Tibial nerve (tissue), 4 donors: ENCODE results near the gene GAK. TPM values are rescaled to one million over a fixed set of nuclear protein-coding genes. Genes with fewer than 3 reads are reported as not detected.

ENCODE experiments used
- DNase-seq, 2 donors: peaks; one replicate each; pipeline ENCODE4 v3.0.0-alpha.2; 2019; ENCODE audit warnings: low spot score in 2 of 2
- H3K27ac ChIP-seq, 4 donors: fragments of 200-600 bp; sonication (generic) in 3 of 4; one replicate each; pipeline ENCODE4 v1.5.1; 2017 to 2019; ENCODE audit warnings: mild to moderate bottlenecking in 1 of 4
- H3K27me3 ChIP-seq, 2 donors: fragments of 200-600 bp; sonication (generic) in 1 of 2; one replicate each; pipeline versions ENCODE4 v1.5.1 to v1.6.0; 2017 to 2019
- H3K36me3 ChIP-seq, 3 donors: fragments of 200-600 bp; sonication (generic); one replicate each; pipeline ENCODE4 v1.5.1; 2018 to 2019
- H3K4me1 ChIP-seq, 4 donors: fragments of 200-600 bp; sonication (generic) in 3 of 4; one replicate each; pipeline ENCODE4 v1.5.1; 2017 to 2019
- H3K4me3 ChIP-seq, 4 donors: fragments of 200-600 bp; sonication (generic) in 3 of 4; one replicate each; pipeline ENCODE4 v1.5.1; 2017 to 2019; ENCODE audit warnings: mild to moderate bottlenecking in 1 of 4, moderate library complexity in 1 of 4
- H3K9me3 ChIP-seq, 4 donors: fragments of 200-600 bp; sonication (generic) in 3 of 4; one replicate each; pipeline ENCODE4 v1.5.1; 2017 to 2019
- EP300 ChIP-seq, 2 donors: sonication (generic); formaldehyde crosslinking; IDR thresholded peaks; one replicate each; pipeline ENCODE4 v1.6.1; 2017; ENCODE audit warnings: antibody characterized with exemption in 2 of 2, mild to moderate bottlenecking in 1 of 2
- POLR2A ChIP-seq, 2 donors: fragments of 450-650 bp; IDR thresholded peaks; one replicate each; pipeline ENCODE4 v1.6.1; 2017; ENCODE audit warnings: antibody characterized with exemption in 2 of 2, mild to moderate bottlenecking in 2 of 2, moderate library complexity in 2 of 2
- WGBS, 2 donors: methylation state at CpG; one replicate each; pipeline ENCODE4 v1.1.5; 2018; 5-methylcytosine and 5-hydroxymethylcytosine counted together
- total RNA-seq, 4 donors: library from RNA; depleted of rRNA; stranded (reverse); fragments of >200 nt; gene quantifications; one replicate each; pipeline ENCODE4 v1.1.0, GENCODE V29; 2016
- TF ChIP-seq, protein P1 (sequence below), 5 experiments: fragments of 200-600 bp in 3 of 5; fragments of 450-650 bp in 2 of 5; sonication (generic) in 3 of 5; IDR thresholded peaks; one replicate each; pipeline ENCODE4 v1.5.1; 2016 to 2019; ENCODE audit warnings: antibody characterized with exemption in 5 of 5, mild to moderate bottlenecking in 3 of 5, moderate library complexity in 2 of 5

The GAK gene
- total RNA-seq, 4 donors from 2014 or later: 92.3 to 177 (median 127) TPM

DNA sequence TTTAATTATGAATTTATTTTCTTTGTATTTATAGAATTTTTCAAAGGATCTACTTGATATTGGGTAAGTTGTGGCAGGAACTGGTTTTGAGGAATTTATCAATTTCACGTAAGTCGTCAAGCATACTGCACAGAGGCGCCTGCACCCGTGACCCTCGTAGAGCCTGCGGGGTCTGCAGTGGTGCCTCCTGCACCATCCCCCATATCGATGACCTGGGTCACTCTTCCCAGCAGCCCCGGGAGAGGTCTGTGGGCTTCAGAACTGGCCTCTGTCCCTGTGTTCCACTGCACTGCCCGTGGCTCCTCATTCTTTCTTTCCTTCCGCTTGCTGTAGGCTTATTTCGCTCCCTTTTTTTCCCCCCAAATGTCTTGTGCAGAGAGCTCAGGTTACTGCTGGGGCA is 74.7 kb downstream of the GAK start:
- Histone ChIP-seq H3K4me3 (no peak overlapping the region), H3K36me3 (peaks cover 0 to 99% (median 28%) of the 10 kb centered on the region in 3 donors), H3K27me3 (no peaks in the 10 kb centered on the region), H3K9me3 (no peaks in the 10 kb centered on the region), H3K27ac (no peak overlapping the region), H3K4me1 (no peaks in the 10 kb centered on the region)
- 87 to 92% methylated on average over 11 of the region's 11 CpGs for WGBS, 2 donors
- TF ChIP-seq EP300 (IDR thresholded peaks at IDR 0.05): no peak
- TF ChIP-seq, protein P1, sequence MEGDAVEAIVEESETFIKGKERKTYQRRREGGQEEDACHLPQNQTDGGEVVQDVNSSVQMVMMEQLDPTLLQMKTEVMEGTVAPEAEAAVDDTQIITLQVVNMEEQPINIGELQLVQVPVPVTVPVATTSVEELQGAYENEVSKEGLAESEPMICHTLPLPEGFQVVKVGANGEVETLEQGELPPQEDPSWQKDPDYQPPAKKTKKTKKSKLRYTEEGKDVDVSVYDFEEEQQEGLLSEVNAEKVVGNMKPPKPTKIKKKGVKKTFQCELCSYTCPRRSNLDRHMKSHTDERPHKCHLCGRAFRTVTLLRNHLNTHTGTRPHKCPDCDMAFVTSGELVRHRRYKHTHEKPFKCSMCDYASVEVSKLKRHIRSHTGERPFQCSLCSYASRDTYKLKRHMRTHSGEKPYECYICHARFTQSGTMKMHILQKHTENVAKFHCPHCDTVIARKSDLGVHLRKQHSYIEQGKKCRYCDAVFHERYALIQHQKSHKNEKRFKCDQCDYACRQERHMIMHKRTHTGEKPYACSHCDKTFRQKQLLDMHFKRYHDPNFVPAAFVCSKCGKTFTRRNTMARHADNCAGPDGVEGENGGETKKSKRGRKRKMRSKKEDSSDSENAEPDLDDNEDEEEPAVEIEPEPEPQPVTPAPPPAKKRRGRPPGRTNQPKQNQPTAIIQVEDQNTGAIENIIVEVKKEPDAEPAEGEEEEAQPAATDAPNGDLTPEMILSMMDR (IDR thresholded peaks at IDR 0.05): no peak
- no peak for TF ChIP-seq POLR2A (IDR thresholded peaks at IDR 0.05)
- DNase-seq: no peak

DNA sequence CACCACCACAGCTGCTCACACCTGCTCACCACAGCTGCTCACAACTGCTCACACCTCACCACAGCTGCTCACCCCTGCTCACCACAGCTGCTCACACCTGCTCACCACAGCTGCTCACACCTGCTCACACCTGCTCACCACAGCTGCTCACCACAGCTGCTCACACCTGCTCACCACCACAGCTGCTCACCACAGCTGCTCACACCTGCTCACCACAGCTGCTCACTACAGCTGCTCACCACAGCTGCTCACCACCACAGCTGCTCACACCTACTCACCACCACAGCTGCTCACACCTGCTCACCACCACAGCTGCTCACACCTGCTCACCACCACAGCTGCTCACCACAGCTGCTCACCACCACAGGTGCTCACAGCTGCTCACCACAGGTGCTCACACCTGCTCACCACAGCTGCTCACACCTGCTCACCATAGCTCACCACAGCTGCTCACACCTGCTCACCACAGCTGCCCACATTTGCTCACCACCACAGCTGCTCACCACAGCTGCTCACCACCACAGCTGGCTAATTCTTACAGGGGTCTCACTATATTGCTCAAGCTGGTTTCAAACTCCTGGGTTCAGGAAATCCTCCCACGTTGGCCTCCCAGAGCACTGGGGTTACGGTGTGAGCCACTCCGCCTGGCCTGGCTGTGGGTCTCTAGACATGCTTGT is 75.8 kb downstream of the GAK start:
- no peak overlapping the region for H3K27ac ChIP-seq
- no peak for DNase-seq
- no peaks in the 10 kb centered on the region for H3K9me3 ChIP-seq
- peaks cover 0 to 99% (median 25%) of the 10 kb centered on the region in 3 donors for H3K36me3 ChIP-seq
- H3K4me3 ChIP-seq: no peak overlapping the region
- WGBS, 2 donors: 93 to 95% methylated on average over 3 of the region's 3 CpGs
- H3K27me3 ChIP-seq: no peaks in the 10 kb centered on the region
- H3K4me1 ChIP-seq: no peaks in the 10 kb centered on the region
- TF ChIP-seq EP300 (IDR thresholded peaks at IDR 0.05): no peak
- TF ChIP-seq POLR2A (IDR thresholded peaks at IDR 0.05): no peak
- TF ChIP-seq, protein P1 (IDR thresholded peaks at IDR 0.05): no peak

DNA sequence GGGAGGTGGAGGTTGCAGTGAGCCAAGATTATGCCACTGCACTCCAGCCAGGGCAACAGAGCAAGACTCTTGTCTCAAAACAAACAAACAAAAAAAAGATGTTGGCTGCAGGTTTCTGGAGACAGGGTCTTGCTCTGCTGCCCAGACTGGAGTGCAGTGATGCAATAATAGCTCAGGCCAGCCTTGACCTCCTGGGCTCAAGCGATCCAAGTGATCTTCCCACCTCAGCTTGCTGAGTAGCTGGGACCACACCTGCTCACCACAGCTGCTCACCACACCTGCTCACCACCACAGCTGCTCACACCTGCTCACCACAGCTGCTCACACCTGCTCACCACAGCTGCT is 76.3 kb downstream of the GAK start:
- 60 to 100% methylated on average over 1 of the region's 1 CpG for WGBS, 2 donors
- no peaks in the 10 kb centered on the region for H3K4me1 ChIP-seq
- H3K9me3 ChIP-seq: no peaks in the 10 kb centered on the region
- H3K36me3 ChIP-seq: peaks cover 0 to 99% (median 31%) of the 10 kb centered on the region in 3 donors
- H3K27ac ChIP-seq: no peak overlapping the region
- no peak overlapping the region for H3K4me3 ChIP-seq
- DNase-seq: no peak
- TF ChIP-seq EP300 (IDR thresholded peaks at IDR 0.05) (no peak), POLR2A (IDR thresholded peaks at IDR 0.05) (no peak)
- TF ChIP-seq, protein P1 (IDR thresholded peaks at IDR 0.05): no peak
- no peaks in the 10 kb centered on the region for H3K27me3 ChIP-seq

DNA sequence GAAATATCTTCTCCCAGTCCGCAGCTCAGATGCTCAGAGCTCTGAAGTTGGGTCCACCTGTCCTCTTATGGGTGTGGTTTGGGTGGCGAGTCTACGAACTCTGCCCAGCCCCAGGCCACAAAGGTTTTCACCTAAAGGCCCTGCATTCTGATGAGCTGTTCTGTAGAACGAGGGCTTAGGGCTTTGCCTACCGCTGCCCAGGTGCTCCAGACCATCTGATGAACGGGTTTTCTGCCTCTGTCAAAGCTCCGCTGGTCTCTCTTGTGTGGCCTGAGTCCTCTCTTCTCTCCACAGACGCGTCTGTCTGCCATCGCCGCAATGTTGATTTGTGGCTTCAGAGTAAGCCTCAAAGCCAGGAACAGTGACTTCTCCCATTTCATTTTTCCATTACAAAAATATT is 77.8 kb downstream of the GAK start:
- Histone ChIP-seq H3K4me1 (no peaks in the 10 kb centered on the region), H3K27ac (no peak overlapping the region), H3K4me3 (no peak overlapping the region), H3K36me3 (peaks cover 0 to 99% (median 29%) of the 10 kb centered on the region in 3 donors), H3K27me3 (no peaks in the 10 kb centered on the region), H3K9me3 (no peaks in the 10 kb centered on the region)
- TF ChIP-seq, protein P1 (IDR thresholded peaks at IDR 0.05): no peak
- no peak for TF ChIP-seq POLR2A (IDR thresholded peaks at IDR 0.05)
- no peak for TF ChIP-seq EP300 (IDR thresholded peaks at IDR 0.05)
- no peak for DNase-seq
- WGBS, 2 donors: 94 to 97% methylated on average over 11 of the region's 11 CpGs

DNA sequence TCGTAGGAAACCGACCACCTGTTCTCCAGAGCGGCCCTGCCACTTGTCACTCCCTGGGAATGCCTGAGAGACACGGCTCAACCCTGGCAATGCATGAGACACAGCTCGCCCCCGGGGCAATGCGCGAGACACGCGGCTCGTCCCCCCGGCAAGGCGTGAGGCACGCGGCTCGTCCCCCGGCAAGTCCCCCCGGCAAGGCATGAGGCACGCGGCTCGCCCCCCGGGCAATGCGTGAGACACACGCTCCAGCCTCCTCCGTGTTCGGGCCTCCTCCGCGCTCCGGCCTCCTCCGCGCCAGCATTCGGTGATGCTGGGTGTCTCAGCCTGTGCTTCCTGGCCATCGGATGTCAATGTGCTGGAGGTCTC is 78.7 kb downstream of the GAK start:
- no peak for DNase-seq
- WGBS, 2 donors: 93 to 96% methylated on average over 33 of the region's 33 CpGs
- Histone ChIP-seq H3K36me3 (peaks cover 0 to 99% (median 19%) of the 10 kb centered on the region in 3 donors), H3K4me1 (no peaks in the 10 kb centered on the region), H3K27me3 (no peaks in the 10 kb centered on the region), H3K9me3 (no peaks in the 10 kb centered on the region), H3K4me3 (no peak overlapping the region), H3K27ac (no peak overlapping the region)
- TF ChIP-seq, protein P1 (IDR thresholded peaks at IDR 0.05): no peak
- no peak for TF ChIP-seq EP300 (IDR thresholded peaks at IDR 0.05)
- no peak for TF ChIP-seq POLR2A (IDR thresholded peaks at IDR 0.05)
